Liver (tissue), 9 donors: Measurements from ENCODE around the gene TRPM2. TPM values are rescaled to one million over a fixed set of nuclear protein-coding genes. Genes with fewer than 3 reads are reported as not detected.

Experiments
- DNase-seq: peaks from one replicate; pipeline ENCODE4 v3.0.0-alpha.2; 2017; ENCODE audit warnings: low spot score
- H3K27ac ChIP-seq, 2 donors: one replicate each; pipeline ENCODE4 v1.7.0; 2013; ENCODE audit warnings: inconsistent platforms in 2 of 2, low read length in 2 of 2, control low read depth in 1 of 2, low read depth in 1 of 2, mild to moderate bottlenecking in 1 of 2
- H3K27me3 ChIP-seq, 4 donors: one replicate each; pipeline versions ENCODE4 v1.6.1 to v1.7.0; 2013; ENCODE audit warnings: low read length in 3 of 4, inconsistent platforms in 1 of 4, mild to moderate bottlenecking in 1 of 4, moderate library complexity in 1 of 4; ENCODE audit not compliant: control insufficient read depth in 4 of 4, insufficient read depth in 4 of 4
- H3K36me3 ChIP-seq, 4 donors: one replicate each; pipeline versions ENCODE4 v1.6.1 to v1.7.0; 2013; ENCODE audit warnings: low read length in 3 of 4, mild to moderate bottlenecking in 3 of 4, low read depth in 1 of 4, moderate library complexity in 1 of 4; ENCODE audit not compliant: control insufficient read depth in 4 of 4, insufficient read depth in 3 of 4
- H3K4me1 ChIP-seq, 4 donors: one replicate each; pipeline versions ENCODE4 v1.6.1 to v1.7.0; 2013; ENCODE audit warnings: low read length in 3 of 4, mild to moderate bottlenecking in 3 of 4, moderate library complexity in 1 of 4; ENCODE audit not compliant: control insufficient read depth in 4 of 4, insufficient read depth in 4 of 4
- H3K4me3 ChIP-seq, 3 donors: one replicate each; pipeline versions ENCODE4 v1.6.1 to v1.7.0; 2013; ENCODE audit warnings: low read length in 3 of 3, control low read depth in 1 of 3, low read depth in 1 of 3, mild to moderate bottlenecking in 1 of 3
- H3K9ac ChIP-seq, 2 donors: one replicate each; pipeline ENCODE4 v1.7.0; 2013; ENCODE audit warnings: low read length in 2 of 2, mild to moderate bottlenecking in 2 of 2, moderate library complexity in 2 of 2, control low read depth in 1 of 2, low read depth in 1 of 2
- H3K9me3 ChIP-seq, 4 donors: one replicate each; pipeline versions ENCODE4 v1.6.1 to v1.7.0; 2013; ENCODE audit warnings: low read length in 3 of 4; ENCODE audit not compliant: control insufficient read depth in 4 of 4
- ATF3 ChIP-seq: IDR thresholded peaks from 2 replicates; pipeline ENCODE4 v1.6.1; 2016; ENCODE audit warnings: antibody characterized with exemption
- CTCF ChIP-seq: fragments of 150-350 bp; IDR thresholded peaks from 2 replicates; pipeline ENCODE4 v1.5.1; 2017; ENCODE audit warnings: improper control_type of control experiment, low read depth, low read length; ENCODE audit not compliant: missing input control
- EGR1 ChIP-seq, 2 donors: IDR thresholded peaks; 2 replicates each; pipeline ENCODE4 v1.6.1; 2016 to 2018; ENCODE audit warnings: antibody characterized with exemption in 2 of 2, low read depth in 2 of 2
- FOXA1 ChIP-seq: IDR thresholded peaks from 2 replicates; pipeline ENCODE4 v1.6.1; 2016; ENCODE audit warnings: antibody characterized with exemption
- FOXA2 ChIP-seq: IDR thresholded peaks from 2 replicates; pipeline ENCODE4 v1.6.1; 2016; ENCODE audit warnings: antibody characterized with exemption
- GABPA ChIP-seq, 2 donors: IDR thresholded peaks in 1 of 2; conservative IDR thresholded peaks in 1 of 2; 2 replicates each; pipeline ENCODE4 v1.6.1; 2016; ENCODE audit warnings: antibody characterized with exemption in 2 of 2, mild to moderate bottlenecking in 1 of 2, moderate library complexity in 1 of 2
- HNF4A ChIP-seq, 2 donors: conservative IDR thresholded peaks; 2 replicates each; pipeline ENCODE4 v1.6.1; 2016; ENCODE audit warnings: antibody characterized with exemption in 2 of 2, mild to moderate bottlenecking in 2 of 2
- HNF4G ChIP-seq: IDR thresholded peaks from 2 replicates; pipeline ENCODE4 v1.6.1; 2016; ENCODE audit warnings: antibody characterized with exemption
- JUND ChIP-seq, 2 donors: IDR thresholded peaks; 2 replicates each; pipeline ENCODE4 v1.6.1; 2016; ENCODE audit warnings: antibody characterized with exemption in 2 of 2
- NR2F2 ChIP-seq: IDR thresholded peaks from 2 replicates; pipeline ENCODE4 v1.6.1; 2016; ENCODE audit warnings: antibody characterized with exemption
- RAD21 ChIP-seq, 2 donors: IDR thresholded peaks; 2 replicates each; pipeline ENCODE4 v1.6.1; 2016; ENCODE audit warnings: antibody characterized with exemption in 2 of 2, mild to moderate bottlenecking in 2 of 2
- RXRA ChIP-seq, 2 donors: IDR thresholded peaks; 2 replicates each; pipeline ENCODE4 v1.6.1; 2017 to 2018; ENCODE audit warnings: antibody characterized with exemption in 2 of 2, mild to moderate bottlenecking in 1 of 2
- SP1 ChIP-seq: IDR thresholded peaks from 2 replicates; pipeline ENCODE4 v1.6.1; 2018; ENCODE audit warnings: antibody characterized with exemption, mild to moderate bottlenecking
- TAF1 ChIP-seq: conservative IDR thresholded peaks from 2 replicates; pipeline ENCODE4 v1.6.1; 2016; ENCODE audit warnings: antibody characterized with exemption, mild to moderate bottlenecking
- YY1 ChIP-seq: IDR thresholded peaks from 2 replicates; pipeline ENCODE4 v1.6.1; 2016; ENCODE audit warnings: antibody characterized with exemption, mild to moderate bottlenecking
- WGBS: extraction: QIAGEN DNeasy Blood & Tissue Kit; methylation state at CpG from one replicate; pipeline ENCODE4 v1.1.7; 2013; 5-methylcytosine and 5-hydroxymethylcytosine counted together
- polyA plus RNA-seq, 2 donors: library from polyadenylated mRNA; stranded (reverse) in 1 of 2; unstranded in 1 of 2; fragments of 200-250 nt in 1 of 2; fragments of >200 nt in 1 of 2; fragmentation: Nextera tagmentation in 1 of 2; extraction: Ambion mirVana in 1 of 2; gene quantifications; one replicate each; pipeline versions ENCODE4 v1.2.1 to v1.2.3, GENCODE V29; 2013 to 2015
- total RNA-seq, 2 donors: library from RNA; depleted of rRNA; stranded (reverse); fragments of >200 nt; gene quantifications; one replicate each; pipeline ENCODE4 v1.2.3, GENCODE V29; 2014
- TF ChIP-seq, protein P1 (sequence below): IDR thresholded peaks from 2 replicates; pipeline ENCODE4 v1.6.1; 2016; ENCODE audit warnings: antibody characterized with exemption
- TF ChIP-seq, protein P2 (sequence below): IDR thresholded peaks from 2 replicates; pipeline ENCODE4 v1.6.1; 2016; ENCODE audit warnings: antibody characterized with exemption, mild to moderate bottlenecking
- TF ChIP-seq, protein P3 (sequence below): IDR thresholded peaks from 2 replicates; pipeline ENCODE4 v1.6.1; 2016; ENCODE audit warnings: antibody characterized with exemption
- donor health status: healthy.
- donor health status: healthy.
- donor health status: healthy.
- donor health status: healthy.
- donor health status: healthy.

The TRPM2 gene
- total and polyA plus RNA-seq, 4 donors = 0.43 to 1.3 (median 0.63) TPM

DNA sequence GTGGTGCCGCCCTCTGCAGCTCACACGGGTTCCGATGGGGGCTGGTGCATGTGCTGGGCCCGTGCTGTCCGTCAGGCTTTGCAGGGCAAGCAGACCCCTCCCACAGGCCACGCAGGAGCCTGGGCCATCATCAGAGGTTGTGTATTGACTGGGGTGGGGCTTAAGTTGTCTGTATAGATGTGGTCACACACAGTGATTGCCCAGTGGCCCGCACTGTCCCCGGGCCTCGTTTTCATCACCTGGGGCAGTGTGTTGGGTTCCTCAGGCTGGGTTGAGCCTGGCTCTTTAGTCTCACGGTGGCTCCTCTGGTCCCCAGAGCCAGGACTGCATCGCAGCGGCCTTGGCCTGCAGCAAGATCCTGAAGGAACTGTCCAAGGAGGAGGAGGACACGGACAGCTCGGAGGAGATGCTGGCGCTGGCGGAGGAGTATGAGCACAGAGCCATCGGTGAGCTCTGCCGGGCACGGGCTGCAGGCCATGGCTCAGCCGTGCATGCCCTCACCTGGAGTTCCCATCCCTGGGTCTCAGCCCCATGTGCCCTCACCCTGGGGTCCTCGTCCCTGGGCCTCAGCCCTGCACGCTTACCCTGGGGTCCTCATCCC, 44.1 kb downstream of the TRPM2 start:
- no peaks in the 10 kb centered on the region for H3K36me3 ChIP-seq

DNA sequence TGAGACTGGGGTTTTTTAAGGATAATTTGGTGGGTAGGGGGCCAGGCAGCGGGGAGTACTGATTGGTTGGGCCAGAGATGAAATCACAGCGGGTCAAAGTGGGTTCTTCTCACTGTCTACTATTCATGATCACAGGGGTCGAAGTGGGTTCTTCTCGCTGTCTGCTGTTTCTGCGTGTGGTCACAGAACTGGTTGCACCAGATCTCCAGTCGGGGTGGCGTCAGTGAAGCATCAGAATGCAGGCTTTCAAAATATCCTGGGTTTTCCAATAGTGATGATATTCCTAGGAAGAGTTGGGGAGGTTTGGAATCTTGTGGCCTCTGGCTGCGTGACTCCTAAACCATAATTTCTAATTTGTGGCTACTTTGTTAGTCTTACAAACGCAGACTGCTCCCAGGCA, 45.1 kb downstream of the TRPM2 start:
- Histone ChIP-seq H3K27me3 (no peaks in the 10 kb centered on the region), H3K4me3 (no peak overlapping the region), H3K9me3 (no peaks in the 10 kb centered on the region), H3K36me3 (no peaks in the 10 kb centered on the region), H3K4me1 (no peaks in the 10 kb centered on the region), H3K27ac (no peak overlapping the region), H3K9ac (no peak overlapping the region)
- no peak for DNase-seq
- WGBS = 93% methylated on average over 9 of the region's 9 CpGs
- TF ChIP-seq RXRA (IDR thresholded peaks at IDR 0.05) = no peak
- no peak for TF ChIP-seq NR2F2
- no peak for TF ChIP-seq HNF4G
- TF ChIP-seq, protein P1, sequence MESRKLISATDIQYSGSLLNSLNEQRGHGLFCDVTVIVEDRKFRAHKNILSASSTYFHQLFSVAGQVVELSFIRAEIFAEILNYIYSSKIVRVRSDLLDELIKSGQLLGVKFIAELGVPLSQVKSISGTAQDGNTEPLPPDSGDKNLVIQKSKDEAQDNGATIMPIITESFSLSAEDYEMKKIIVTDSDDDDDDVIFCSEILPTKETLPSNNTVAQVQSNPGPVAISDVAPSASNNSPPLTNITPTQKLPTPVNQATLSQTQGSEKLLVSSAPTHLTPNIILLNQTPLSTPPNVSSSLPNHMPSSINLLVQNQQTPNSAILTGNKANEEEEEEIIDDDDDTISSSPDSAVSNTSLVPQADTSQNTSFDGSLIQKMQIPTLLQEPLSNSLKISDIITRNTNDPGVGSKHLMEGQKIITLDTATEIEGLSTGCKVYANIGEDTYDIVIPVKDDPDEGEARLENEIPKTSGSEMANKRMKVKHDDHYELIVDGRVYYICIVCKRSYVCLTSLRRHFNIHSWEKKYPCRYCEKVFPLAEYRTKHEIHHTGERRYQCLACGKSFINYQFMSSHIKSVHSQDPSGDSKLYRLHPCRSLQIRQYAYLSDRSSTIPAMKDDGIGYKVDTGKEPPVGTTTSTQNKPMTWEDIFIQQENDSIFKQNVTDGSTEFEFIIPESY = no peak
- TF ChIP-seq, protein P2, sequence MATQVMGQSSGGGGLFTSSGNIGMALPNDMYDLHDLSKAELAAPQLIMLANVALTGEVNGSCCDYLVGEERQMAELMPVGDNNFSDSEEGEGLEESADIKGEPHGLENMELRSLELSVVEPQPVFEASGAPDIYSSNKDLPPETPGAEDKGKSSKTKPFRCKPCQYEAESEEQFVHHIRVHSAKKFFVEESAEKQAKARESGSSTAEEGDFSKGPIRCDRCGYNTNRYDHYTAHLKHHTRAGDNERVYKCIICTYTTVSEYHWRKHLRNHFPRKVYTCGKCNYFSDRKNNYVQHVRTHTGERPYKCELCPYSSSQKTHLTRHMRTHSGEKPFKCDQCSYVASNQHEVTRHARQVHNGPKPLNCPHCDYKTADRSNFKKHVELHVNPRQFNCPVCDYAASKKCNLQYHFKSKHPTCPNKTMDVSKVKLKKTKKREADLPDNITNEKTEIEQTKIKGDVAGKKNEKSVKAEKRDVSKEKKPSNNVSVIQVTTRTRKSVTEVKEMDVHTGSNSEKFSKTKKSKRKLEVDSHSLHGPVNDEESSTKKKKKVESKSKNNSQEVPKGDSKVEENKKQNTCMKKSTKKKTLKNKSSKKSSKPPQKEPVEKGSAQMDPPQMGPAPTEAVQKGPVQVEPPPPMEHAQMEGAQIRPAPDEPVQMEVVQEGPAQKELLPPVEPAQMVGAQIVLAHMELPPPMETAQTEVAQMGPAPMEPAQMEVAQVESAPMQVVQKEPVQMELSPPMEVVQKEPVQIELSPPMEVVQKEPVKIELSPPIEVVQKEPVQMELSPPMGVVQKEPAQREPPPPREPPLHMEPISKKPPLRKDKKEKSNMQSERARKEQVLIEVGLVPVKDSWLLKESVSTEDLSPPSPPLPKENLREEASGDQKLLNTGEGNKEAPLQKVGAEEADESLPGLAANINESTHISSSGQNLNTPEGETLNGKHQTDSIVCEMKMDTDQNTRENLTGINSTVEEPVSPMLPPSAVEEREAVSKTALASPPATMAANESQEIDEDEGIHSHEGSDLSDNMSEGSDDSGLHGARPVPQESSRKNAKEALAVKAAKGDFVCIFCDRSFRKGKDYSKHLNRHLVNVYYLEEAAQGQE = no peak
- no peak for TF ChIP-seq TAF1
- TF ChIP-seq FOXA2 = no peak
- no peak for TF ChIP-seq SP1

More for the DNA sequence above, 44.1 kb downstream of the TRPM2 start:
- Histone ChIP-seq H3K9ac (no peak overlapping the region), H3K9me3 (no peaks in the 10 kb centered on the region), H3K4me1 (no peaks in the 10 kb centered on the region), H3K27ac (no peak overlapping the region), H3K27me3 (no peaks in the 10 kb centered on the region), H3K4me3 (no peak overlapping the region)
- 87% methylated on average over 22 of the region's 22 CpGs for WGBS
- TF ChIP-seq SP1 = no peak
- no peak for TF ChIP-seq HNF4G
- TF ChIP-seq RAD21 (IDR thresholded peaks at IDR 0.05) = no peak
- no peak for TF ChIP-seq CTCF
- TF ChIP-seq GABPA (IDR thresholded peaks at IDR 0.05 in 1 of 2, conservative IDR thresholded peaks at IDR 0.05 in 1 of 2) = no peak
- TF ChIP-seq JUND (IDR thresholded peaks at IDR 0.05) = no peak
- TF ChIP-seq TAF1 = no peak
- no peak for TF ChIP-seq NR2F2
- no peak for TF ChIP-seq EGR1 (IDR thresholded peaks at IDR 0.05; ENCODE audit: low read depth in 2 of 2)
- no peak for TF ChIP-seq FOXA2
- TF ChIP-seq, protein P2 = no peak
- TF ChIP-seq, protein P3, sequence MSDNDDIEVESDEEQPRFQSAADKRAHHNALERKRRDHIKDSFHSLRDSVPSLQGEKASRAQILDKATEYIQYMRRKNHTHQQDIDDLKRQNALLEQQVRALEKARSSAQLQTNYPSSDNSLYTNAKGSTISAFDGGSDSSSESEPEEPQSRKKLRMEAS = no peak
- TF ChIP-seq ATF3 = no peak
- no peak for TF ChIP-seq HNF4A (conservative IDR thresholded peaks at IDR 0.05)
- TF ChIP-seq FOXA1 = no peak
- no peak for TF ChIP-seq YY1
- no peak for DNase-seq
